ENCODE measurements around the gene ABCA8. TPM values are rescaled to one million over a fixed set of nuclear protein-coding genes. Genes with fewer than 3 reads are reported as not detected.
"Not testable (repeated sequence)": the region's sequence is repeated elsewhere in the genome, so short reads cannot be mapped to it uniquely, and the experiment has no call there.

Gene ABCA8
- not detected in 2 replicates for total RNA-seq (2021)
- long read RNA-seq, result 0 reads

GRCh38 chr17:68955181-68955841 is at the start of gene ABCA8:
Gene ABCA8 (minus strand): TSS chr17:68955392. CDS start chr17:68942034, 13,358 bp downstream.
- no peak within 1 kb of the TSS for H3T11ph ChIP-seq (ENCODE audit: low read length)
- no peaks in the 10 kb centered on the region for H3K23me2 ChIP-seq (ENCODE audit: insufficient read length, low read depth, low read length, poor library complexity, severe bottlenecking)
- H4K91ac ChIP-seq (ENCODE audit: insufficient read length, low read depth, low read length), result no peak within 1 kb of the TSS
- no peak within 1 kb of the TSS for H3K14ac ChIP-seq (ENCODE audit: insufficient read depth, low read length)
- H2BK5ac ChIP-seq (ENCODE audit: insufficient read length, low read length), result no peak within 1 kb of the TSS
- H3K27me3 ChIP-seq (ENCODE audit: insufficient read depth, low read length), result no peaks in the 10 kb centered on the region
- no peaks in the 10 kb centered on the region for H3K79me1 ChIP-seq (ENCODE audit: insufficient read depth, low read depth, low read length, poor library complexity, severe bottlenecking)
- no peak for DNase-seq
- Mint-ChIP-seq H3K4me1 (no peaks in the 10 kb centered on the region), H3K36me3 (ENCODE audit: insufficient read depth in 1 of 3, low read depth in 3 of 3) (no peaks in the 10 kb centered on the region), H3K27ac (no peak within 1 kb of the TSS; a peak in 1 of 7 replicates), H3K9me3 (no peaks in the 10 kb centered on the region), H3K4me3 (no peak within 1 kb of the TSS), H3K27me3 (ENCODE audit: low read depth) (no peaks in the 10 kb centered on the region; the same call in 1 of the 2 replicates)
- H3K9ac ChIP-seq (ENCODE audit: extremely low read depth, insufficient read length, low read length), result no peak within 1 kb of the TSS
- no peak within 1 kb of the TSS for H2BK12ac ChIP-seq (ENCODE audit: insufficient read length, low read depth, low read length)
- H3K4me1 ChIP-seq (ENCODE audit: insufficient read depth, low read length), result no peaks in the 10 kb centered on the region
- no peak within 1 kb of the TSS for H4K8ac ChIP-seq (replicated peaks; ENCODE audit: insufficient read length, low read depth, low read length)
- no peak within 1 kb of the TSS for H2BK20ac ChIP-seq (ENCODE audit: low read depth, low read length, poor library complexity, severe bottlenecking)
- H4K5ac ChIP-seq (ENCODE audit: insufficient read length, low read depth, low read length), result no peak within 1 kb of the TSS
- H3K56ac ChIP-seq (ENCODE audit: insufficient read length, low read depth, low read length), result no peak within 1 kb of the TSS
- H3K4ac ChIP-seq (ENCODE audit: low read depth, low read length), result no peak within 1 kb of the TSS
- no peaks in the 10 kb centered on the region for H3K79me2 ChIP-seq (ENCODE audit: insufficient read depth, low read length)
- WGBS (ENCODE audit: extremely low coverage, insufficient read length, low lambda C conversion rate), result no CpG with 5 or more reads among the region's 4 CpGs
- no peak within 1 kb of the TSS for H2AK5ac ChIP-seq (ENCODE audit: insufficient read length, low read length)
- no peak within 1 kb of the TSS for H3K23ac ChIP-seq (ENCODE audit: insufficient read length, low read depth, low read length)
- no peak within 1 kb of the TSS for H3K27ac ChIP-seq (ENCODE audit: insufficient read length, low read depth, low read length)
- H3K9me3 ChIP-seq (ENCODE audit: control insufficient read depth, low read depth, low read length), result no peaks in the 10 kb centered on the region
- no peak within 1 kb of the TSS for H3K4me2 ChIP-seq (ENCODE audit: insufficient read depth, insufficient read length, low read length)
- H2BK120ac ChIP-seq (ENCODE audit: low read depth, low read length, poor library complexity, severe bottlenecking), result no peak within 1 kb of the TSS
- H2AFZ ChIP-seq (ENCODE audit: low read length), result no peak within 1 kb of the TSS
- no peak for TF ChIP-seq CTCF (conservative IDR thresholded peaks at IDR 0.05)
- H3K18ac ChIP-seq (ENCODE audit: insufficient read length, low read depth, low read length), result no peak within 1 kb of the TSS
- H4K20me1 ChIP-seq (ENCODE audit: control insufficient read depth, insufficient read depth, insufficient read length), result no peaks in the 10 kb centered on the region
- H2BK15ac ChIP-seq (ENCODE audit: low read depth, low read length), result no peak within 1 kb of the TSS

- not testable (repeated sequence) for H4K20me1 ChIP-seq (ENCODE audit: control insufficient read depth, insufficient read depth, insufficient read length); H3K14ac ChIP-seq (ENCODE audit: insufficient read depth, low read length); H3K79me2 ChIP-seq (ENCODE audit: insufficient read depth, low read length); H2AK5ac ChIP-seq (ENCODE audit: insufficient read length, low read length); H4K5ac ChIP-seq (ENCODE audit: insufficient read length, low read depth, low read length); H2BK15ac ChIP-seq (ENCODE audit: low read depth, low read length); H3K9me3 ChIP-seq (ENCODE audit: control insufficient read depth, low read depth, low read length); H3K18ac ChIP-seq (ENCODE audit: insufficient read length, low read depth, low read length); H3K56ac ChIP-seq (ENCODE audit: insufficient read length, low read depth, low read length); H4K91ac ChIP-seq (ENCODE audit: insufficient read length, low read depth, low read length); H3K27me3 Mint-ChIP-seq (ENCODE audit: low read depth); H3K27me3 ChIP-seq (ENCODE audit: insufficient read depth, low read length); H3K27ac ChIP-seq (ENCODE audit: insufficient read length, low read depth, low read length); H3K79me1 ChIP-seq (ENCODE audit: insufficient read depth, low read depth, low read length, poor library complexity, severe bottlenecking); H3K23ac ChIP-seq (ENCODE audit: insufficient read length, low read depth, low read length); H2BK5ac ChIP-seq (ENCODE audit: insufficient read length, low read length); H2BK120ac ChIP-seq (ENCODE audit: low read depth, low read length, poor library complexity, severe bottlenecking); H3K23me2 ChIP-seq (ENCODE audit: insufficient read length, low read depth, low read length, poor library complexity, severe bottlenecking); H2BK12ac ChIP-seq (ENCODE audit: insufficient read length, low read depth, low read length); H3K9me3 Mint-ChIP-seq; H3T11ph ChIP-seq (ENCODE audit: low read length); H2AFZ ChIP-seq (ENCODE audit: low read length); H4K8ac ChIP-seq (replicated peaks; ENCODE audit: insufficient read length, low read depth, low read length); DNase-seq; H3K4me1 ChIP-seq (ENCODE audit: insufficient read depth, low read length); H2BK20ac ChIP-seq (ENCODE audit: low read depth, low read length, poor library complexity, severe bottlenecking); H3K4ac ChIP-seq (ENCODE audit: low read depth, low read length); H3K9ac ChIP-seq (ENCODE audit: extremely low read depth, insufficient read length, low read length)
- Mint-ChIP-seq H3K36me3 (ENCODE audit: insufficient read depth in 1 of 3, low read depth in 3 of 3) (peaks cover 0 to 15% (median 2%) of the 10 kb centered on the region in 3 experiments; a peak in 2 of 7 replicates), H3K4me1 (peaks cover 5 to 13% of the 10 kb centered on the region in 2 experiments; a peak in 3 of 4 replicates), H3K4me3 (peak overlapping the region; percentile 73 to 75), H3K27ac (peak overlapping the region in 2 of 3 experiments; percentile 74 to 93; a peak in 4 of 7 replicates)
- no CpG with 5 or more reads among the region's 27 CpGs for WGBS (ENCODE audit: extremely low coverage, insufficient read length, low lambda C conversion rate)
- H3K4me2 ChIP-seq (ENCODE audit: insufficient read depth, insufficient read length, low read length), result peak overlapping the region; percentile 13
Measured at GRCh38 chr17:69004759-69005158, 49.6 kb upstream of the ABCA8 start.

All from H9 (cell line).